CD4-positive, alpha-beta memory T cell (primary cell): ENCODE measurements around the gene OSCP1. TPM values are rescaled to one million over a fixed set of nuclear protein-coding genes. Genes with fewer than 3 reads are reported as not detected.

Experiments used
- CTCF ChIA-PET: fragments of 350-600 bp; sonication (Branson Sonifier 250); formaldehyde crosslinking; loops from one replicate; lab custom pipeline; 2021; ENCODE audit warnings: inconsistent platforms; ENCODE audit not compliant: partially characterized antibody; lab: Charles Lee
- POLR2A ChIA-PET: fragments of 350-600 bp; sonication (Branson Sonifier 250); formaldehyde crosslinking; loops from one replicate; lab custom pipeline; 2021; ENCODE audit not compliant: partially characterized antibody; lab: Charles Lee
- DNase-seq, 5 donors: peaks; one replicate each; pipeline versions ENCODE4 v3.0.0 to v3.0.0-alpha.2; 2020 to 2022; ENCODE audit warnings: mixed read lengths in 1 of 5
- H3K27ac ChIP-seq: one replicate; pipeline ENCODE4 v1.7.0; 2013; ENCODE audit warnings: low read depth, low read length
- H3K27me3 ChIP-seq: 2 replicates; pipeline ENCODE4 v1.7.0; 2013; ENCODE audit warnings: mild to moderate bottlenecking, low read length, moderate library complexity; ENCODE audit not compliant: insufficient read depth
- H3K36me3 ChIP-seq: 2 replicates; pipeline ENCODE4 v1.7.0; 2013; ENCODE audit warnings: mild to moderate bottlenecking, low read length, moderate library complexity; ENCODE audit not compliant: insufficient read depth
- H3K4me1 ChIP-seq: 2 replicates; pipeline ENCODE4 v1.7.0; 2013; ENCODE audit warnings: mild to moderate bottlenecking, low read length, moderate library complexity; ENCODE audit not compliant: insufficient read depth
- H3K4me3 ChIP-seq, 2 donors: one replicate each; pipeline ENCODE4 v1.7.0; 2013; ENCODE audit warnings: low read length in 2 of 2, mild to moderate bottlenecking in 1 of 2
- H3K9me3 ChIP-seq, 2 donors: one replicate each; pipeline ENCODE4 v1.7.0; 2013; ENCODE audit warnings: low read length in 2 of 2, control low read depth in 1 of 2; ENCODE audit not compliant: control insufficient read depth in 1 of 2
- H3K27ac Mint-ChIP-seq, 7 donors: one replicate each; pipeline ENCODE4 v1.8.0; 2020 to 2021; ENCODE audit warnings: mixed read lengths in 7 of 7, mild to moderate bottlenecking in 6 of 7, inconsistent platforms in 3 of 7, moderate library complexity in 3 of 7
- H3K27me3 Mint-ChIP-seq, 2 donors: one replicate each; pipeline ENCODE4 v1.8.0; 2020 to 2021; ENCODE audit warnings: mixed read lengths in 2 of 2
- H3K36me3 Mint-ChIP-seq, 2 donors: one replicate each; pipeline ENCODE4 v1.8.0; 2020 to 2021; ENCODE audit warnings: mixed read lengths in 2 of 2, inconsistent platforms in 1 of 2, mild to moderate bottlenecking in 1 of 2
- H3K4me1 Mint-ChIP-seq, 4 donors: one replicate each; pipeline ENCODE4 v1.8.0; 2020 to 2021; ENCODE audit warnings: mixed read lengths in 4 of 4, mild to moderate bottlenecking in 1 of 4
- H3K4me3 Mint-ChIP-seq, 8 donors: one replicate each; pipeline ENCODE4 v1.8.0; 2020 to 2021; ENCODE audit warnings: mixed read lengths in 8 of 8, mild to moderate bottlenecking in 7 of 8, moderate library complexity in 6 of 8, inconsistent platforms in 3 of 8
- H3K9me3 Mint-ChIP-seq, 8 donors: one replicate each; pipeline ENCODE4 v1.8.0; 2020 to 2021; ENCODE audit warnings: mixed read lengths in 8 of 8, mild to moderate bottlenecking in 5 of 8, inconsistent platforms in 3 of 8, moderate library complexity in 1 of 8
- intact Hi-C: fragments of 100-400 bp; cut with micrococcal nuclease; formaldehyde crosslinking; loops from one replicate; pipeline ENCODE4 v1.15.1; 2023
- polyA plus RNA-seq, 2 donors: library from polyadenylated mRNA; unstranded; fragments of 300-500 nt; fragmentation: Illumina TruSeq; gene quantifications; one replicate each; pipeline ENCODE4 v1.2.3, GENCODE V29; 2021
- total RNA-seq, 2 experiments: library from RNA; stranded (reverse); gene quantifications; one replicate each; pipeline ENCODE4 v1.2.3, GENCODE V29; 2021

OSCP1 gene
- total and polyA plus RNA-seq, 4 experiments from 2014 or later: 0.93 to 1.4 (median 1.1) TPM; not detected in 1

DNA sequence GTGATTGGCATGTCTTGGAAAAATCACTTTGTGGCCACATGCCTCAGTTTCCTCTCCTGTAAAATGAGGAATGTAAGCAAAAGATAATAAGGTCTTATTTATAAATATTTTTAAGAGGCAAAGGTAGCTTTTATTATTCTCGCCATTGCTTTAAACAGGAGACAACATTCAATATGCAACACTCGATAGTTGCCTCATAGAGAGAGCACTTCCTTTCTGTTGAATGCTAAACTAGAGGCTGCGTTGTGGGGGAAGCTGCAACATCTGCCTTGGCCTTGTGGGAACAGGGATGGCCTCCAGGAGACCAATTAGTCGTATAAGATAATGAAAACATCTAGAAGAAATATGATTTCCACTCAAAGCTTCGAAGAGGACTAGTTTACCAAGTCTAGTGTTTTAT lies 3.5 kb downstream of the OSCP1 start:
- Histone ChIP-seq H3K27ac (no peak overlapping the region), H3K9me3 (no peaks in the 10 kb centered on the region), H3K27me3 (no peaks in the 10 kb centered on the region), H3K4me3 (no peak overlapping the region), H3K36me3 (no peaks in the 10 kb centered on the region), H3K4me1 (peaks cover 12% of the 10 kb centered on the region)
- Mint-ChIP-seq H3K36me3 (peaks cover 0 to 3% of the 10 kb centered on the region in 2 donors), H3K27ac (no peak overlapping the region), H3K4me3 (no peak overlapping the region), H3K27me3 (no peaks in the 10 kb centered on the region), H3K4me1 (peaks cover 11 to 19% (median 12%) of the 10 kb centered on the region in 4 donors), H3K9me3 (no peaks in the 10 kb centered on the region)
- intact Hi-C loops: no loop called here
- DNase-seq: no peak
- ChIA-PET POLR2A (no interaction called here), CTCF (no interaction called here)

DNA sequence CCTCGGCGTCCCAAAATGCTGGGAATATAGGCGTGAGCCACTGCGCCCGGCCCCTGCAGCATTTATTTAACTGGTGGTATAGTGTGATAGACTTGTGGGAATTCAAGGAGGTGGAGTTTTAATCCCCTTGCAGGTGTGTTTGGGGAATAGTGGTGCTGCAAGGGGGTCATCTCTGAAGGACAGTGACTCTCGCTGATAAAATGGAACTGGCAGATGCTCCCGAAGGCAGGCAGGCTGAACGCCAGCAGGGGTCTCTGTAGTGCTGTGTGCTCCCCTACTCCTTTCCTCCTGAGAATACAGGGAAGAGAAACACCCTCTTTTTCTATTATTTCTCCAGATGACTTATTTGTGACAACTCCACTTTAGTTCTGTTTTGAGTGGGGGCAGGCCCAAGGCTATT lies 4.0 kb downstream of the OSCP1 start:
- Histone ChIP-seq H3K9me3 (no peaks in the 10 kb centered on the region), H3K27me3 (no peaks in the 10 kb centered on the region), H3K4me1 (peaks cover 12% of the 10 kb centered on the region), H3K36me3 (no peaks in the 10 kb centered on the region), H3K4me3 (no peak overlapping the region), H3K27ac (no peak overlapping the region)
- DNase-seq: no peak
- ChIA-PET CTCF (no interaction called here), POLR2A (no interaction called here)
- H3K36me3 Mint-ChIP-seq: peaks cover 0 to 3% of the 10 kb centered on the region in 2 donors
- H3K4me3 Mint-ChIP-seq: no peak overlapping the region
- H3K27ac Mint-ChIP-seq: no peak overlapping the region
- intact Hi-C loops: no loop called here
- no peaks in the 10 kb centered on the region for H3K9me3 Mint-ChIP-seq
- no peaks in the 10 kb centered on the region for H3K27me3 Mint-ChIP-seq
- peaks cover 7 to 14% (median 8%) of the 10 kb centered on the region in 4 donors for H3K4me1 Mint-ChIP-seq

DNA sequence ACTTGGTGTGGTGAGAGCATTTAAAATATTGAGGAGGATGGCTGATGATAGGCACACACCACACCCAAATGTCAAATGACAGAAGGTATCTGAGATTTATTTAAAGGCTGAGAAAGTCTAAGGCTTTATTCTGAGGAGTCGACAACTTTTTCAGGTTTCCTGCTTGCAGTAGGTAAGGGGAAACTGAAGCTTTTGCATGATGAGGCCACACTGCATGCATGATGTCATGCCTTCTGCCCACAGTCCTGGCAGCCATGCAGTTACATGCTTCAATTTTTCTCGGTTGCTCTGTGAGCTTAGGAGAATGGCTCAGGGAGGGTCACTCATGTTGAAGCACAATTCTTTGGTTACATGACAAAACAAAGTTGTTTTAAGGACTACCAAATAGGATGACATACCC lies 7.0 kb downstream of the OSCP1 start:
- H3K27ac ChIP-seq: no peak overlapping the region
- no peaks in the 10 kb centered on the region for H3K9me3 ChIP-seq
- no peak overlapping the region for H3K4me3 ChIP-seq
- H3K27me3 Mint-ChIP-seq: no peaks in the 10 kb centered on the region
- no peaks in the 10 kb centered on the region for H3K36me3 Mint-ChIP-seq
- H3K4me1 ChIP-seq: no peaks in the 10 kb centered on the region
- ChIA-PET POLR2A (no interaction called here), CTCF (no interaction called here)
- H3K4me1 Mint-ChIP-seq: no peaks in the 10 kb centered on the region
- H3K27me3 ChIP-seq: no peaks in the 10 kb centered on the region
- no peak overlapping the region for H3K4me3 Mint-ChIP-seq
- DNase-seq: no peak
- H3K36me3 ChIP-seq: no peaks in the 10 kb centered on the region
- H3K9me3 Mint-ChIP-seq: no peaks in the 10 kb centered on the region
- no peak overlapping the region for H3K27ac Mint-ChIP-seq
- intact Hi-C loops: no loop called here

DNA sequence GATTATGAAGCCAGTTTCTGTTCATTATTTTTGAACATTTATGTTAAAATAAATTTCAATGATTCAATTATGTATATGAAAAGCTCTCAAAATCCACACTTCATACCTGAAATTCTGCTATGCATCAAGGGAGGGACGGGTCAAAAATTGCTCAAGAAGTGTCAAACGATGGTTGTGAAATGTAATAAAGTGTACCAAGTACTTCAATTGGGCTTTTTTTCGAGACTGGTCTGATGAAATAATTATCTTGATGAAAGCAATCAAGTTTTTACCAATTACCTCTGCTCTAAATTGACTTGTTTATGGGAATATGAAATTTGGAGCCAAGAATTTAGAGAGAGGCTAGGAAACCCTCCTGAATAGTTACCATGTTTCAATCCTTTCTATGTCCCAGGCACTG lies 7.9 kb downstream of the OSCP1 start:
- Mint-ChIP-seq H3K9me3 (no peaks in the 10 kb centered on the region), H3K27ac (no peak overlapping the region), H3K4me3 (no peak overlapping the region), H3K36me3 (no peaks in the 10 kb centered on the region), H3K4me1 (no peaks in the 10 kb centered on the region), H3K27me3 (no peaks in the 10 kb centered on the region)
- Histone ChIP-seq H3K4me1 (no peaks in the 10 kb centered on the region), H3K4me3 (no peak overlapping the region), H3K9me3 (no peaks in the 10 kb centered on the region), H3K36me3 (no peaks in the 10 kb centered on the region), H3K27me3 (no peaks in the 10 kb centered on the region), H3K27ac (no peak overlapping the region)
- ChIA-PET CTCF (interaction anchor here (0.7 to 1.1 kb wide), 2 partner anchors 40 to 73 kb away, joined by 3 read pairs; no protein-coding TSS in a partner anchor), POLR2A (no interaction called here)
- intact Hi-C loops: no loop called here
- no peak for DNase-seq

DNA sequence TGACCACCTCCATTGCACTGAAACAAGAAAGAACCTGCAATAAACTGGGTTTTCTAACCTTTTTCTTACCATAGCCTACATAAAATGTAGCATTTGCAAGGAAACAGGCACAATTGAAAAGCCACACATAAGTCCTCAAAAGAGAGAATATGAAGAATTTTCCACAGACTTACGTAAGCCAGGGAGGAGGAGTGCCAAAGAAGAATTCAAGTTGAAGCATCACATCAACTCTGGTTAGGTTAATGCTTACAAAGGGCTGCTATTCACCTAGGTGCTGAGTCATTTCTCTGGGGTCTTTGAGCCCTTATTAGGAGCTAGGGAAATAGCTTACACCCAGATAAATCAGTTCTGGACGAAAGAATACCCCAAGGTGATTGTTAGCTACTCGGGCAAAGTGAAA lies 9.6 kb downstream of the OSCP1 start:
- intact Hi-C loops: no loop called here
- DNase-seq: no peak
- no peak overlapping the region for H3K27ac Mint-ChIP-seq

DNA sequence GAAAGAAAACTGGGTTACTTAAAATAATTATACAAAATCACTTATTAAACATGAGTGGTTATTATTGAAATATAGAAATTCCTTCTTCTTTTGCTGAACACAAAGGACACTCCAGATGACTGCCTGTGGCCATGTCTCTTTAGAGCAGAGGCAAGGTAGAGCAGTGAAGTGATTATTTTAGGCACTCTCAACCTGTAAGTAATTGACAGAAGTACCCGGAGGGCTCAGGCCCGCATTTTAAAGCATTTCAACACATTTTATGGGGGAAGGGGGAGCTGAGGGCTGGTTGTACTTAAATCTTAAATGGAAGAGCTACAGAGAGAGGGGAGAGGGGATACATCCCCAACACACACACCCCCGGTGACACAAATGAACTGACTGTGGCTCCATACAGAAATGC lies 10.2 kb downstream of the OSCP1 start:
- Histone ChIP-seq H3K9me3 (no peaks in the 10 kb centered on the region), H3K27me3 (no peaks in the 10 kb centered on the region), H3K4me3 (no peak overlapping the region), H3K27ac (no peak overlapping the region), H3K36me3 (no peaks in the 10 kb centered on the region), H3K4me1 (no peaks in the 10 kb centered on the region)
- intact Hi-C loops: no loop called here
- Mint-ChIP-seq H3K4me1 (no peaks in the 10 kb centered on the region), H3K36me3 (no peaks in the 10 kb centered on the region), H3K27me3 (no peaks in the 10 kb centered on the region), H3K9me3 (no peaks in the 10 kb centered on the region), H3K4me3 (no peak overlapping the region), H3K27ac (no peak overlapping the region)
- CTCF ChIA-PET: interaction anchor here (1.2 kb wide), 1 partner anchor 10 kb away, joined by 4 read pairs; the partner anchor contains the start of gene OSCP1
- no peak for DNase-seq
- POLR2A ChIA-PET: no interaction called here

More for the DNA sequence above, 9.6 kb downstream of the OSCP1 start:
- Mint-ChIP-seq H3K27me3 (no peaks in the 10 kb centered on the region), H3K4me1 (no peaks in the 10 kb centered on the region), H3K9me3 (no peaks in the 10 kb centered on the region), H3K4me3 (no peak overlapping the region), H3K36me3 (no peaks in the 10 kb centered on the region)
- Histone ChIP-seq H3K36me3 (no peaks in the 10 kb centered on the region), H3K27ac (no peak overlapping the region), H3K4me3 (no peak overlapping the region), H3K27me3 (no peaks in the 10 kb centered on the region), H3K9me3 (no peaks in the 10 kb centered on the region), H3K4me1 (no peaks in the 10 kb centered on the region)
- POLR2A ChIA-PET: no interaction called here
- CTCF ChIA-PET: interaction anchor here (1.2 kb wide), 1 partner anchor 9 kb away, joined by 4 read pairs; the partner anchor contains the start of gene OSCP1

DNA sequence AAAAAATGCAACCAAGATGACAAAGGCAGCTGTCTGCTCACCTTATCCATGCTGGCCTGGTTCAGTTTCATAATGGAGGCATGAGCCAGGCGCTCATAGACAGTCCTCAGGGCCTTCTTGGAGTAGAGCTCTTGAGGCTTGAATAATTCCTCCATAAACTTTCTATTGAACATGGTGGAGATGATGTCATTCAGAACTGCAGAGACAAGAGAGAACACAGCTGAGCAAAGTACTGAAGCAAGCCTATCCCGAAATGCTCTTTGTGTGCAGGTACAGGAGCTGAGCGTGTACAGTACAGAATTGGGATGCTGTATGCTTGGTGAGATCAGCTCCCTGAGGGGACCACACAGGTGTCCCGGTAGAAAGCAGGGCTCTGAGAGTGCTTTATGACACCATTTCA lies 11.5 kb downstream of the OSCP1 start:
- no peaks in the 10 kb centered on the region for H3K36me3 Mint-ChIP-seq
- H3K27ac Mint-ChIP-seq: no peak overlapping the region
- no peaks in the 10 kb centered on the region for H3K27me3 Mint-ChIP-seq
- H3K4me1 Mint-ChIP-seq: no peaks in the 10 kb centered on the region
- no peaks in the 10 kb centered on the region for H3K36me3 ChIP-seq
- no peak overlapping the region for H3K27ac ChIP-seq
- H3K4me3 ChIP-seq: no peak overlapping the region
- CTCF ChIA-PET: no interaction called here
- no peaks in the 10 kb centered on the region for H3K4me1 ChIP-seq
- no peak overlapping the region for H3K4me3 Mint-ChIP-seq
- no peaks in the 10 kb centered on the region for H3K27me3 ChIP-seq
- POLR2A ChIA-PET: interaction anchor here (0.7 kb wide), 1 partner anchor 276 kb away, joined by 5 read pairs; no protein-coding TSS in a partner anchor
- H3K9me3 Mint-ChIP-seq: no peaks in the 10 kb centered on the region
- no peaks in the 10 kb centered on the region for H3K9me3 ChIP-seq
- DNase-seq: no peak
- intact Hi-C loops: no loop called here

DNA sequence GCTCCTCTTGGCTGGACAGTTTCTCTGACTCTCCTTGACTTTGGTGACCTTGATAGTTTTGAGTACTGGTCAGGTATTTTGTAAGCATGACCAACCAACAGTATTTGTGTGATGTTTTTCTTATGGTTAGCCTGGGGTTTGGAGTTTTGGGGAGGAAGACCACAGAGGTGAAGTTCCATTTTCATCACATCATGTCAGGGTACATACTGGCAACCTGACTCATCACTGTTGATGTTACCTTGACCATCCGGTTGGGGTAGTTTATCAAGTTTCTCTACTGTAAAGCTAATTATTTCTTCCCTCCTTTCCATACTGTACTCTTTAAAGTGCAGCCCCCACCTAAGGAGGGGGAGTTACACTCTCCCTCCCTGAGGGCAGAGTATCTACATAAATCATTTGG lies 13.4 kb downstream of the OSCP1 start:
- Mint-ChIP-seq H3K4me3 (no peak overlapping the region), H3K27me3 (no peaks in the 10 kb centered on the region), H3K9me3 (no peaks in the 10 kb centered on the region), H3K27ac (no peak overlapping the region), H3K4me1 (no peaks in the 10 kb centered on the region), H3K36me3 (no peaks in the 10 kb centered on the region)
- Histone ChIP-seq H3K4me3 (no peak overlapping the region), H3K9me3 (no peaks in the 10 kb centered on the region), H3K4me1 (no peaks in the 10 kb centered on the region), H3K27ac (no peak overlapping the region), H3K36me3 (no peaks in the 10 kb centered on the region), H3K27me3 (no peaks in the 10 kb centered on the region)
- CTCF ChIA-PET: no interaction called here
- intact Hi-C loops: no loop called here
- POLR2A ChIA-PET: interaction anchor here (0.6 kb wide), 1 partner anchor 17 kb away, joined by 3 read pairs; no protein-coding TSS in a partner anchor
- DNase-seq: no peak
